Measurements from ENCODE around the gene CCL14. TPM values are rescaled to one million over a fixed set of nuclear protein-coding genes. Genes with fewer than 3 reads are reported as not detected.

The CCL14 gene
- total and polyA plus RNA-seq, 2 of the 13 experiments (the other 11 are each of a cell fraction or from before 2014, with no cell fraction given) = 1.1 to 1.7 TPM

DNA sequence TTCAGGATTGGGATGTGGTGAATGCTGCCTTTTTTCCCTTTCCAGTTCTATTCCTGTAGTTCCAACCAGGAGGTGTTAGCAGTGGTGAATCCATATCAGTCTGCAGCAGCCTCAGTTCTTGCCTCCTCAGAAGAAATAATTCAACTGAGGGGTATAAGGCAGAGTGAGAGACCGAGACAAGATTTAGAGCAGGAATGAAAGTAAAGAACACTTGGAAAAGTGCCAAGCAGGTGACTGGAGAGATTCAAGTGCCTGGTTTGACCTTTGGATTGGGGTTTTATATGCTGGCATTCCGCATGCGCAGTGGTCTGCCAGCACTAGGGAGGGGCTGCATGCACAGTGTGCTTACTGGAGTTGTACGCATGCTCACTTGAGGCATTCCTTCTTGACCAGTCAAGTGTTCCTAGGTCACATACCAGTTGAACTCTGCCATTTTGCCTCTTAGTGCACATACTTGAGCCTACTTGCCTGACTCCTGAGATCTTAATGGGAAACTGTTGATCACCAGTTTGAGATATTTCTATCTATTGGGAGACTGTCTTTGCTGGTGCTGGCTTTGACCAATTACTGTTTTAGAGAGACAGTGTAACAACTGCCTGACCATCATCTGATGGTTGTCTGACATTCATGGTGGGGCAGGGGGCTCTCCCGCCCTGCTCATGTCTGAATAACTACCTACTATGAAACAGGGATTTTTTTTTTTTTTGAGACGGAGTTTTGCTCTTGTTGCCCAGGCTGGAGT, 15.5 kb upstream of the CCL14 start (continued):
- TF ChIP-seq, protein P1, sequence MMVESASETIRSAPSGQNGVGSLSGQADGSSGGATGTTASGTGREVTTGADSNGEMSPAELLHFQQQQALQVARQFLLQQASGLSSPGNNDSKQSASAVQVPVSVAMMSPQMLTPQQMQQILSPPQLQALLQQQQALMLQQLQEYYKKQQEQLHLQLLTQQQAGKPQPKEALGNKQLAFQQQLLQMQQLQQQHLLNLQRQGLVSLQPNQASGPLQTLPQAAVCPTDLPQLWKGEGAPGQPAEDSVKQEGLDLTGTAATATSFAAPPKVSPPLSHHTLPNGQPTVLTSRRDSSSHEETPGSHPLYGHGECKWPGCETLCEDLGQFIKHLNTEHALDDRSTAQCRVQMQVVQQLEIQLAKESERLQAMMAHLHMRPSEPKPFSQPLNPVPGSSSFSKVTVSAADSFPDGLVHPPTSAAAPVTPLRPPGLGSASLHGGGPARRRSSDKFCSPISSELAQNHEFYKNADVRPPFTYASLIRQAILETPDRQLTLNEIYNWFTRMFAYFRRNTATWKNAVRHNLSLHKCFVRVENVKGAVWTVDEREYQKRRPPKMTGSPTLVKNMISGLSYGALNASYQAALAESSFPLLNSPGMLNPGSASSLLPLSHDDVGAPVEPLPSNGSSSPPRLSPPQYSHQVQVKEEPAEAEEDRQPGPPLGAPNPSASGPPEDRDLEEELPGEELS (CRISPR knock-in tag; IDR thresholded peaks at IDR 0.05) = 0 out of 2 replicates have a peak, but pooled peaks have one; percentile 29
- TF ChIP-seq TCF7L2 (IDR thresholded peaks at IDR 0.05; ENCODE audit: low read depth, low read length) (no peak), CCAR2 (optimal IDR thresholded peaks at IDR 0.05; ENCODE audit: low read depth, low read length) (no peak), SNAI1 (CRISPR knock-in tag; IDR thresholded peaks at IDR 0.05; ENCODE audit: borderline replicate concordance) (no peak), ZNF552 (CRISPR knock-in tag; IDR thresholded peaks at IDR 0.05; ENCODE audit: borderline replicate concordance) (no peak), ZNF530 (CRISPR knock-in tag; IDR thresholded peaks at IDR 0.05; ENCODE audit: low read depth) (no peak), ZNF10 (CRISPR knock-in tag; IDR thresholded peaks at IDR 0.05; ENCODE audit: borderline replicate concordance, low read depth) (no peak), TERF1 (CRISPR knock-in tag; IDR thresholded peaks at IDR 0.05) (no peak), ZNF629 (CRISPR knock-in tag; conservative IDR thresholded peaks at IDR 0.05) (no peak), FOXP1 (IDR thresholded peaks at IDR 0.05) (no peak), FOXP1 (CRISPR knock-in tag; IDR thresholded peaks at IDR 0.05) (0 out of 2 replicates have a peak, but pooled peaks have one; percentile 21), ZEB1 (IDR thresholded peaks at IDR 0.05; ENCODE audit: insufficient replicate concordance, low read depth) (no peak), ZBTB42 (CRISPR knock-in tag; IDR thresholded peaks at IDR 0.05) (no peak), ASH2L (IDR thresholded peaks at IDR 0.05; ENCODE audit: insufficient read length, low read depth, low read length) (peak; percentile 52), RXRA (CRISPR knock-in tag; IDR thresholded peaks at IDR 0.05) (peak; percentile 63; the same call in 1 of the 2 replicates), MATR3 (CRISPR knock-in tag; IDR thresholded peaks at IDR 0.05) (no peak), ESRRA (CRISPR knock-in tag; IDR thresholded peaks at IDR 0.05; ENCODE audit: low read depth) (no peak), PHF20 (CRISPR knock-in tag; IDR thresholded peaks at IDR 0.05) (no peak)
